Prostate gland (tissue), 2 donors: ENCODE data around the gene SRD5A1.

Experiments
- POLR2A ChIP-seq: fragments of 450-650 bp; IDR thresholded peaks from one replicate; pipeline ENCODE4 v1.6.1; 2016; ENCODE audit warnings: antibody characterized with exemption, mild to moderate bottlenecking
- TF ChIP-seq, protein P1 (sequence below), 4 experiments: fragments of 200-600 bp in 2 of 4; fragments of 450-650 bp in 2 of 4; sonication (generic) in 2 of 4; IDR thresholded peaks; 1 replicate in 3 of 4; 2 replicates in 1 of 4; pipeline ENCODE4 v1.5.1; 2016 to 2019; ENCODE audit warnings: antibody characterized with exemption in 4 of 4, mild to moderate bottlenecking in 2 of 4, moderate library complexity in 2 of 4

DNA sequence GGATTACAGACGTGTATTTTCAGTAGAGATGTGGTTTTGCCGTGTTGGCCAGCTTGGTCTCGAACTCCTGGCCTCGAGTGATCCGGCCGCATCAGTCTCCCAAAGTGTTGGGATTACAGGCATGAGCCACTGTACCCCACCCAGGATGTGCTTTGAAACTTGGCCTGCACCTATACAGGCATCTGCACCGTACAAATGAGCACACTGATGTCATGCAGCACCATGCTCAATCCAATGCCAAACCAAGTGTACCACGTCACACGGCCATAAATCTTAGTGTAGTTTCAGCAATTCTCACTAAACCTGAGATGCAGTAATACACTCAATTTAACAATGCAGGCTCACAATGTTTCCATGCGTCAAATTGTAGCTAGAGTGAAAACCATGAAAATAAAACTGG, 6.7 kb upstream of the SRD5A1 start:
- TF ChIP-seq, protein P1, sequence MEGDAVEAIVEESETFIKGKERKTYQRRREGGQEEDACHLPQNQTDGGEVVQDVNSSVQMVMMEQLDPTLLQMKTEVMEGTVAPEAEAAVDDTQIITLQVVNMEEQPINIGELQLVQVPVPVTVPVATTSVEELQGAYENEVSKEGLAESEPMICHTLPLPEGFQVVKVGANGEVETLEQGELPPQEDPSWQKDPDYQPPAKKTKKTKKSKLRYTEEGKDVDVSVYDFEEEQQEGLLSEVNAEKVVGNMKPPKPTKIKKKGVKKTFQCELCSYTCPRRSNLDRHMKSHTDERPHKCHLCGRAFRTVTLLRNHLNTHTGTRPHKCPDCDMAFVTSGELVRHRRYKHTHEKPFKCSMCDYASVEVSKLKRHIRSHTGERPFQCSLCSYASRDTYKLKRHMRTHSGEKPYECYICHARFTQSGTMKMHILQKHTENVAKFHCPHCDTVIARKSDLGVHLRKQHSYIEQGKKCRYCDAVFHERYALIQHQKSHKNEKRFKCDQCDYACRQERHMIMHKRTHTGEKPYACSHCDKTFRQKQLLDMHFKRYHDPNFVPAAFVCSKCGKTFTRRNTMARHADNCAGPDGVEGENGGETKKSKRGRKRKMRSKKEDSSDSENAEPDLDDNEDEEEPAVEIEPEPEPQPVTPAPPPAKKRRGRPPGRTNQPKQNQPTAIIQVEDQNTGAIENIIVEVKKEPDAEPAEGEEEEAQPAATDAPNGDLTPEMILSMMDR (IDR thresholded peaks at IDR 0.05): no peak
- TF ChIP-seq POLR2A: no peak
